ENCODE measurements around the gene MEGF10. TPM values are rescaled to one million over a fixed set of nuclear protein-coding genes. Genes with fewer than 3 reads are reported as not detected.

The MEGF10 gene
- total RNA-seq, 2 experiments from 2014 or later = not detected

DNA sequence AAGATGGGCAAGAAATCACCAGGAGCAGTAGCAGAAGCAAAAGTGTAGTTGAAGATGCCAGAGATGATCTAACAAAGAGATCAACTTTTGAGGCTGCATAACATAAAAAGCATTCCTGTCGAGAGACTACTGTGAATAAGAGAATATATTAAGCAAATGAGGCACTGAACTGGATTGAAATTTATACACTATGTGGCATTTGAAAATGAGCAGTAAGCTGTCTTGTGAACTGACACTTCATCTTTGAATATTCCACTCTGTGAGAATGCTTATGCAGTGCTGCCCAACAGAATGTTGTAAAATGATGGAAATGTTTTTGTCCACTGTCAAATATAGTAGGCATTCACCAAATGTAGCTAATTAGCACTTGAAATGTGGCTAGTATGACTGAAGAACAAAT lies 208.0 kb downstream of the MEGF10 start:
- no peak overlapping the region for H3K27ac Mint-ChIP-seq
- no peaks in the 10 kb centered on the region for H3K4me1 Mint-ChIP-seq
- H3K4me3 Mint-ChIP-seq = no peak overlapping the region
- POLR2A ChIA-PET = no interaction called here
- H3K36me3 Mint-ChIP-seq = no peaks in the 10 kb centered on the region
- H3K9me3 Mint-ChIP-seq = no peaks in the 10 kb centered on the region
- H3K27me3 Mint-ChIP-seq = peaks cover 27% of the 10 kb centered on the region
- DNase-seq (no peak), ATAC-seq (ENCODE audit: low read depth) (no peak)

DNA sequence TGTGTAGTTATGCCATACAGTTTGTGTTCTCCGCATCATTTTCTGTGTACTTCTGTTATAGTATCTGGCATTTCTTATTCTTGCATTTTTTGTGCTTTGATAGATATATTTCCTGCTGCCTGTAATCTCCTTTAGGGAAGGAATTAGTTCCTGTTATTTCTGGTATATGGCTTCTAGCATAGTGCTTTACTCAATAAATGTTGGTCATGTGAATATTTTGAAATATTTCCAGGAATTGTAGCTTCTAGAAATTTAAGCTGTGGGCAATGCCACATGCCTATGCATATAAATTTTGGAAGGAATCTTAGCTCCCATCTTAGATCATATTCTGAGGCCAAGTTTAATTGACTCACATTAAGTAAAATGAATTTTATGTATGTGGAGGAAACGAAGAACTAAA lies 215.3 kb downstream of the MEGF10 start:
- no peaks in the 10 kb centered on the region for H3K4me1 Mint-ChIP-seq
- POLR2A ChIA-PET = no interaction called here
- no peak overlapping the region for H3K4me3 Mint-ChIP-seq
- ATAC-seq (ENCODE audit: low read depth) = no peak
- DNase-seq = no peak
- H3K36me3 Mint-ChIP-seq = no peaks in the 10 kb centered on the region
- no peak overlapping the region for H3K27ac Mint-ChIP-seq
- H3K9me3 Mint-ChIP-seq = no peaks in the 10 kb centered on the region
- H3K27me3 Mint-ChIP-seq = peaks cover 25% of the 10 kb centered on the region

DNA sequence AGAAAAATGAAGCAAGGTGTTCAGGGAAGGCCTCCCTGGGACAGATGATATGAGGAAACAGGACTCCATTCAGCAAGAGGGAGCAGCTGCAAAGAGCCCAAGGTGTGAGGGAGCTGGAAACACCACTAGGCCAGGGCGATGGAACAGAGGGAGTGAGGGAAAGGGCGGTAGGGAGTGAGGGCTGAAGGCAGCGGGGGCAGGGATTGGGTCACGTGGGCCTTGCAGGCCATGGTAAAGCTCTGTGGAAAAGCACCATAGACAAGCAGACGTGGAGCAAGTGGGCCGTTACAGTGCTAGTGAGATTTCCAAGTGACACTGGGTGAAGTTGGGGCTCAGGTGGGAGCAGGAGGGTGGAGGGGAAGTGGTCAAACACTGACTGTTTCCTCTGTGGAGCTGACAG lies 216.0 kb downstream of the MEGF10 start:
- Mint-ChIP-seq H3K4me1 (peaks cover 1% of the 10 kb centered on the region), H3K36me3 (no peaks in the 10 kb centered on the region), H3K9me3 (no peaks in the 10 kb centered on the region), H3K27ac (no peak overlapping the region), H3K27me3 (peaks cover 30% of the 10 kb centered on the region), H3K4me3 (no peak overlapping the region)
- ATAC-seq (ENCODE audit: low read depth) (no peak), DNase-seq (no peak)
- POLR2A ChIA-PET = no interaction called here

DNA sequence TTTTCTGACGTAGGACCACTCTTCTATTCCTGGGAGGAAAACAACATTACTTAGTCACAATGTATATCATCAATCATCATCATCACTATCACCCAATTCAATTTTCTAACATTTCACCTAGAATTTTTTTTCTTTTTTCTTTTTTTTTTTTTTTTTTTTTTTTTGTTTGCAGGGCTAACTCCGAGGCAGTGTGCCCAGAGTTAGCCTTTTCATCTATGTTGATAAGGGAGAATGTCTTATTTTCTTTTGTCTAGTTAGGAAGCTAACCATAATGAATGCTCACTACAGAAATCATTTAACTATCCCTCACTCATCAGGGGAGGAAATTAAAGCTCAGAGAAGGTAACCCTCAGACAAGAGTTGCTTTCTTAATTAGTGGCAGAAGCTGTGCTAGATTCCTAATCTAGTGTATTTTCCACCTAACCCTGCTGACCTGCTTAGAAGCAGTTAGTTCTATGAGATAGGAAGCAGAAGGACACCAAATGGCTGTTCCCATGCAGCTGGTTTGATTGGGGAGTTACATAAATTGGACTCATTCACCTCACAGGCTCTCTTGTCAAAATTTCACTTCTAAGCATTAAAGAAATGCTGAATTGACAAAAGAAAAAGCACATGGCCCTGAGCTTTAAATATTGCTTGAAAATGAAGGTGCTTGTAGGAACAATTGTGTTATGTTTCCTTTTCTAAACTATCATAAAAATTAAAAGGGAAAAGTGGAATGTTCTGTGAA lies 218.2 kb downstream of the MEGF10 start:
- no peak for DNase-seq
- peaks cover 1% of the 10 kb centered on the region for H3K4me1 Mint-ChIP-seq
- no peaks in the 10 kb centered on the region for H3K9me3 Mint-ChIP-seq
- no peak for ATAC-seq (ENCODE audit: low read depth)
- POLR2A ChIA-PET = no interaction called here
- peaks cover 38% of the 10 kb centered on the region for H3K27me3 Mint-ChIP-seq
- no peak overlapping the region for H3K27ac Mint-ChIP-seq
- no peak overlapping the region for H3K4me3 Mint-ChIP-seq
- no peaks in the 10 kb centered on the region for H3K36me3 Mint-ChIP-seq

Other genes starting within 250 kb of the MEGF10 start
- gene C5orf63, start 217.3 kb upstream of the MEGF10 start, total RNA-seq = 10 to 100 TPM in 1 of 2 experiments, 1 to 10 TPM in 1; 8.8 to 11.6 TPM
- 10 to 100 TPM; 37.9 to 41.0 TPM for gene PRRC1, start 226.8 kb downstream of the MEGF10 start, total RNA-seq